SK-N-SH (cell line): ENCODE data around the gene ATP2B1. TPM values are rescaled to one million over a fixed set of nuclear protein-coding genes. Genes with fewer than 3 reads are reported as not detected.

ENCODE experiments used
- CTCF ChIA-PET: fragments of 300-600, 350-600 bp; formaldehyde crosslinking; extraction: SDS; loops from one replicate; lab custom pipeline; 2021; lab: Yijun Ruan, JAX
- POLR2A ChIA-PET: fragments of 350-600 bp; sonication (Branson Sonifier 250); formaldehyde crosslinking; extraction: SDS; loops from one replicate; lab custom pipeline; 2020; ENCODE audit warnings: antibody characterized with exemption, inconsistent platforms; lab: Yijun Ruan, JAX
- DNase-seq: peaks from one replicate; pipeline ENCODE4 v3.0.0; 2012
- H2AFZ ChIP-seq: fragments of 200-600 bp; sonication (generic); 2 replicates; pipeline ENCODE4 v1.8.1; 2016; ENCODE audit warnings: antibody characterized with exemption, mild to moderate bottlenecking, low read depth
- H3F3A ChIP-seq: fragments of 200-600 bp; sonication (generic); replicated peaks from 2 replicates; pipeline ENCODE3; 2016; ENCODE audit warnings: antibody characterized with exemption, mild to moderate bottlenecking; ENCODE audit not compliant: insufficient read depth
- H3K27ac ChIP-seq, 2 experiments: fragments of 200-500 bp in 1 of 2; fragments of 200-600 bp in 1 of 2; sonication (Bioruptor generic) in 1 of 2; sonication (generic), shearing (Covaris generic) in 1 of 2; 2 replicates each; pipeline versions ENCODE4 v1.5.1 to v1.6.1; 2014 to 2016; ENCODE audit warnings: low read depth in 2 of 2, inconsistent platforms in 1 of 2, low read length in 1 of 2, mild to moderate bottlenecking in 1 of 2, mixed read lengths in 1 of 2
- H3K27me3 ChIP-seq: fragments of 200-600 bp; sonication (generic), shearing (Covaris generic); 2 replicates; pipeline ENCODE4 v1.6.1; 2016; ENCODE audit warnings: mixed run types; ENCODE audit not compliant: insufficient read depth
- H3K36me3 ChIP-seq, 2 experiments: fragments of 200-500 bp in 1 of 2; fragments of 200-600 bp in 1 of 2; sonication (Bioruptor generic) in 1 of 2; sonication (generic) in 1 of 2; replicated peaks in 1 of 2; 2 replicates each; pipeline versions ENCODE3 to v1.5.1; 2014 to 2016; ENCODE audit warnings: low read length in 1 of 2, mild to moderate bottlenecking in 1 of 2; ENCODE audit not compliant: insufficient read depth in 2 of 2, control insufficient read depth in 1 of 2
- H3K4me1 ChIP-seq, 2 experiments: fragments of 200-500 bp in 1 of 2; fragments of 200-600 bp in 1 of 2; sonication (Bioruptor generic) in 1 of 2; sonication (generic), shearing (Covaris generic) in 1 of 2; 2 replicates each; pipeline versions ENCODE4 v1.5.1 to v1.6.1; 2014 to 2016; ENCODE audit warnings: low read depth in 1 of 2, low read length in 1 of 2, mixed run types in 1 of 2; ENCODE audit not compliant: insufficient read depth in 2 of 2, control insufficient read depth in 1 of 2
- H3K4me2 ChIP-seq: fragments of 200-600 bp; sonication (generic), shearing (Covaris generic); 2 replicates; pipeline ENCODE4 v1.6.1; 2017; ENCODE audit warnings: mixed run types
- H3K4me3 ChIP-seq, 2 experiments: fragments of 200-500 bp in 1 of 2; fragments of 200-600 bp in 1 of 2; sonication (Bioruptor generic) in 1 of 2; sonication (generic), shearing (Covaris generic) in 1 of 2; 2 replicates each; pipeline versions ENCODE4 v1.5.1 to v1.8.1; 2014 to 2016; ENCODE audit warnings: low read depth in 2 of 2, inconsistent platforms in 1 of 2, low read length in 1 of 2, mild to moderate bottlenecking in 1 of 2, mixed read lengths in 1 of 2, moderate library complexity in 1 of 2
- H3K79me2 ChIP-seq: fragments of 200-600 bp; sonication (generic); 2 replicates; pipeline ENCODE4 v1.8.1; 2017; ENCODE audit warnings: mild to moderate bottlenecking; ENCODE audit not compliant: insufficient read depth
- H3K9ac ChIP-seq: fragments of 200-600 bp; sonication (generic); 2 replicates; pipeline ENCODE4 v1.6.1; 2017; ENCODE audit warnings: mixed run types
- H3K9me2 ChIP-seq: fragments of 200-600 bp; sonication (generic); 2 replicates; pipeline ENCODE4 v1.6.1; 2017; ENCODE audit warnings: mixed run types
- H3K9me3 ChIP-seq: fragments of 200-600 bp; sonication (generic); 2 replicates; pipeline ENCODE4 v1.6.1; 2017; ENCODE audit warnings: mixed run types, mild to moderate bottlenecking, moderate library complexity
- H4K20me1 ChIP-seq: fragments of 200-600 bp; sonication (generic); 2 replicates; pipeline ENCODE4 v1.6.1; 2017; ENCODE audit warnings: mild to moderate bottlenecking, mixed run types; ENCODE audit not compliant: insufficient read depth
- EZH2phosphoT487 ChIP-seq: fragments of 200-600 bp; sonication (generic); IDR thresholded peaks from 2 replicates; pipeline ENCODE4 v1.6.1; 2017; ENCODE audit warnings: low read depth, mixed run types, mild to moderate bottlenecking, antibody characterized with exemption, moderate library complexity, borderline replicate concordance
- FOSL2 ChIP-seq: IDR thresholded peaks from 2 replicates; pipeline ENCODE4 v1.4.0; 2012; ENCODE audit warnings: low read depth, mild to moderate bottlenecking, moderate library complexity, borderline replicate concordance
- FOXM1 ChIP-seq: IDR thresholded peaks from 2 replicates; pipeline ENCODE4 v1.4.0; 2012; ENCODE audit warnings: low read depth, mild to moderate bottlenecking
- GABPA ChIP-seq: IDR thresholded peaks from 2 replicates; pipeline ENCODE4 v1.4.0; 2012; ENCODE audit warnings: low read depth, mild to moderate bottlenecking
- GATA2 ChIP-seq: sonication (generic); formaldehyde crosslinking; IDR thresholded peaks from 2 replicates; pipeline ENCODE4 v1.5.0; 2020; ENCODE audit warnings: mild to moderate bottlenecking, missing genetic modification reagents
- RAD21 ChIP-seq: IDR thresholded peaks from 2 replicates; pipeline ENCODE4 v1.6.1; 2012; ENCODE audit warnings: mild to moderate bottlenecking, low read length
- RCOR1 ChIP-seq: fragments of 150-350 bp; IDR thresholded peaks from 2 replicates; pipeline ENCODE4 v1.6.1; 2017; ENCODE audit warnings: antibody characterized with exemption, low read length
- RXRA ChIP-seq: IDR thresholded peaks from 2 replicates; pipeline ENCODE4 v1.4.0; 2012; ENCODE audit warnings: low read depth, mild to moderate bottlenecking, borderline replicate concordance
- SMC3 ChIP-seq: IDR thresholded peaks from 2 replicates; pipeline ENCODE4 v1.6.1; 2012; ENCODE audit warnings: low read depth, low read length, improper control_type of control experiment
- TAF1 ChIP-seq: IDR thresholded peaks from 2 replicates; pipeline ENCODE4 v1.6.1; 2012; ENCODE audit warnings: low read depth, mild to moderate bottlenecking, low read length, moderate library complexity, borderline replicate concordance
- TCF12 ChIP-seq: IDR thresholded peaks from 2 replicates; pipeline ENCODE4 v1.4.0; 2012
- WGBS: methylation state at CpG from one replicate; pipeline ENCODE4 v1.1.6; 2017; ENCODE audit warnings: low lambda C conversion rate; 5-methylcytosine and 5-hydroxymethylcytosine counted together
- polyA plus RNA-seq, 3 experiments: library from polyadenylated mRNA; depleted of rRNA; stranded (reverse); fragments of >200 nt; gene quantifications; 2 replicates each; pipeline ENCODE4 v1.2.3, GENCODE V29; 2012
- TF ChIP-seq, protein P1 (sequence below): IDR thresholded peaks from 2 replicates; pipeline ENCODE4 v1.6.1; 2012; ENCODE audit warnings: mild to moderate bottlenecking, low read depth, low read length, moderate library complexity
- TF ChIP-seq, protein P2 (sequence below): fragments of 200-600 bp; sonication (generic); IDR thresholded peaks from 2 replicates; pipeline ENCODE4 v1.6.1; 2017; ENCODE audit warnings: antibody characterized with exemption, mild to moderate bottlenecking, moderate library complexity
- TF ChIP-seq, protein P3 (sequence below): IDR thresholded peaks from 2 replicates; pipeline ENCODE4 v1.4.0; 2012; ENCODE audit warnings: low read depth, borderline replicate concordance
- TF ChIP-seq, protein P4 (sequence below): IDR thresholded peaks from 2 replicates; pipeline ENCODE4; 2012
- TF ChIP-seq, protein P5 (sequence below): fragments of 150-350 bp; IDR thresholded peaks from 2 replicates; pipeline ENCODE4 v1.6.1; 2017; ENCODE audit warnings: antibody characterized with exemption, low read length, low read depth, borderline replicate concordance

The ATP2B1 gene
- polyA plus RNA-seq, 1 of the 3 experiments (the other 2 are of a cell fraction): 4.3 TPM

DNA sequence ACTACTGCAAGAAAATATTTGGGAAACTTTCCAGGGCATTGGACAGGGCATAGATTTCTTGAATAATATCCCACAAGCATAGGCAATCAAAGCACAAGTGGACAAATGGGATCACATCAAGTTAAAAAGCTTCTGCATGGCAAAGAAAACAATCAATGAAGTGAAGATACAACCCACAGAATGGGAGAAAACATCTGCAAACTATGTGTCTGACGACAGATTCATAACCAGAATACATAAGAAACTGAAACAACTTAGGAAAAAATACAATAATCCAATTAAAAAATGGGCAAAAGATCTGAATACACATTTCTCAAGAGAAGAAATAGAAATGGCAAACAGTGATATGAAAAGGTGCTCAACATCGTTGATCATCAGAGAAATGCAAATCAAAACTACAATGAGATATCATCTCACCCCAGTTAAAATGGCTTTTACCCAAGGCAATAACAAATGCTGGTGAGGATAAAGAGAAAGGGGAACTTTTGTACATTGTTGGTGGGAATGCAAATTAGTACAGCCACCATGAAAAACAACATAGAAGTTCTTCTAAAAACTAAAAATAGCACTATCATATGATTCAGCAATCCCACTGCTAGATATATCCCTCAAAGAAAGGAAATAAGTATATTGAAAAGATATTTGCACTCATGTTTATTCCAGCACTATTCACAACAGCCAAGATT lies 33.8 kb upstream of the ATP2B1 start:
- Histone ChIP-seq H4K20me1 (no peaks in the 10 kb centered on the region), H3K27ac (no peak overlapping the region), H3K4me1 (no peaks in the 10 kb centered on the region), H3F3A (no peaks in the 10 kb centered on the region), H3K27me3 (no peaks in the 10 kb centered on the region), H3K9me2 (no peaks in the 10 kb centered on the region), H3K79me2 (no peaks in the 10 kb centered on the region), H3K9ac (no peak overlapping the region), H3K9me3 (0 out of 2 replicates have a peak, but pooled peaks cover 16% of the 10 kb centered on the region), H3K4me2 (no peak overlapping the region), H2AFZ (no peak overlapping the region), H3K36me3 (no peaks in the 10 kb centered on the region), H3K4me3 (no peak overlapping the region)
- ChIA-PET POLR2A (no interaction called here), CTCF (interaction anchor here (0.6 to 1.1 kb wide), 2 partner anchors 10 to 1208 kb away, joined by 3 read pairs; no protein-coding TSS in a partner anchor)
- DNase-seq: no peak
- TF ChIP-seq RAD21 (no peak), GATA2 (CRISPR knock-in tag) (no peak), TAF1 (no peak), EZH2phosphoT487 (no peak), RXRA (no peak), TCF12 (no peak), RCOR1 (no peak), SMC3 (no peak), FOXM1 (no peak), FOSL2 (no peak), GABPA (no peak)
- TF ChIP-seq, protein P1, sequence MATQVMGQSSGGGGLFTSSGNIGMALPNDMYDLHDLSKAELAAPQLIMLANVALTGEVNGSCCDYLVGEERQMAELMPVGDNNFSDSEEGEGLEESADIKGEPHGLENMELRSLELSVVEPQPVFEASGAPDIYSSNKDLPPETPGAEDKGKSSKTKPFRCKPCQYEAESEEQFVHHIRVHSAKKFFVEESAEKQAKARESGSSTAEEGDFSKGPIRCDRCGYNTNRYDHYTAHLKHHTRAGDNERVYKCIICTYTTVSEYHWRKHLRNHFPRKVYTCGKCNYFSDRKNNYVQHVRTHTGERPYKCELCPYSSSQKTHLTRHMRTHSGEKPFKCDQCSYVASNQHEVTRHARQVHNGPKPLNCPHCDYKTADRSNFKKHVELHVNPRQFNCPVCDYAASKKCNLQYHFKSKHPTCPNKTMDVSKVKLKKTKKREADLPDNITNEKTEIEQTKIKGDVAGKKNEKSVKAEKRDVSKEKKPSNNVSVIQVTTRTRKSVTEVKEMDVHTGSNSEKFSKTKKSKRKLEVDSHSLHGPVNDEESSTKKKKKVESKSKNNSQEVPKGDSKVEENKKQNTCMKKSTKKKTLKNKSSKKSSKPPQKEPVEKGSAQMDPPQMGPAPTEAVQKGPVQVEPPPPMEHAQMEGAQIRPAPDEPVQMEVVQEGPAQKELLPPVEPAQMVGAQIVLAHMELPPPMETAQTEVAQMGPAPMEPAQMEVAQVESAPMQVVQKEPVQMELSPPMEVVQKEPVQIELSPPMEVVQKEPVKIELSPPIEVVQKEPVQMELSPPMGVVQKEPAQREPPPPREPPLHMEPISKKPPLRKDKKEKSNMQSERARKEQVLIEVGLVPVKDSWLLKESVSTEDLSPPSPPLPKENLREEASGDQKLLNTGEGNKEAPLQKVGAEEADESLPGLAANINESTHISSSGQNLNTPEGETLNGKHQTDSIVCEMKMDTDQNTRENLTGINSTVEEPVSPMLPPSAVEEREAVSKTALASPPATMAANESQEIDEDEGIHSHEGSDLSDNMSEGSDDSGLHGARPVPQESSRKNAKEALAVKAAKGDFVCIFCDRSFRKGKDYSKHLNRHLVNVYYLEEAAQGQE: no peak
- TF ChIP-seq, protein P2, sequence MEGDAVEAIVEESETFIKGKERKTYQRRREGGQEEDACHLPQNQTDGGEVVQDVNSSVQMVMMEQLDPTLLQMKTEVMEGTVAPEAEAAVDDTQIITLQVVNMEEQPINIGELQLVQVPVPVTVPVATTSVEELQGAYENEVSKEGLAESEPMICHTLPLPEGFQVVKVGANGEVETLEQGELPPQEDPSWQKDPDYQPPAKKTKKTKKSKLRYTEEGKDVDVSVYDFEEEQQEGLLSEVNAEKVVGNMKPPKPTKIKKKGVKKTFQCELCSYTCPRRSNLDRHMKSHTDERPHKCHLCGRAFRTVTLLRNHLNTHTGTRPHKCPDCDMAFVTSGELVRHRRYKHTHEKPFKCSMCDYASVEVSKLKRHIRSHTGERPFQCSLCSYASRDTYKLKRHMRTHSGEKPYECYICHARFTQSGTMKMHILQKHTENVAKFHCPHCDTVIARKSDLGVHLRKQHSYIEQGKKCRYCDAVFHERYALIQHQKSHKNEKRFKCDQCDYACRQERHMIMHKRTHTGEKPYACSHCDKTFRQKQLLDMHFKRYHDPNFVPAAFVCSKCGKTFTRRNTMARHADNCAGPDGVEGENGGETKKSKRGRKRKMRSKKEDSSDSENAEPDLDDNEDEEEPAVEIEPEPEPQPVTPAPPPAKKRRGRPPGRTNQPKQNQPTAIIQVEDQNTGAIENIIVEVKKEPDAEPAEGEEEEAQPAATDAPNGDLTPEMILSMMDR: no peak
- TF ChIP-seq, protein P3, sequence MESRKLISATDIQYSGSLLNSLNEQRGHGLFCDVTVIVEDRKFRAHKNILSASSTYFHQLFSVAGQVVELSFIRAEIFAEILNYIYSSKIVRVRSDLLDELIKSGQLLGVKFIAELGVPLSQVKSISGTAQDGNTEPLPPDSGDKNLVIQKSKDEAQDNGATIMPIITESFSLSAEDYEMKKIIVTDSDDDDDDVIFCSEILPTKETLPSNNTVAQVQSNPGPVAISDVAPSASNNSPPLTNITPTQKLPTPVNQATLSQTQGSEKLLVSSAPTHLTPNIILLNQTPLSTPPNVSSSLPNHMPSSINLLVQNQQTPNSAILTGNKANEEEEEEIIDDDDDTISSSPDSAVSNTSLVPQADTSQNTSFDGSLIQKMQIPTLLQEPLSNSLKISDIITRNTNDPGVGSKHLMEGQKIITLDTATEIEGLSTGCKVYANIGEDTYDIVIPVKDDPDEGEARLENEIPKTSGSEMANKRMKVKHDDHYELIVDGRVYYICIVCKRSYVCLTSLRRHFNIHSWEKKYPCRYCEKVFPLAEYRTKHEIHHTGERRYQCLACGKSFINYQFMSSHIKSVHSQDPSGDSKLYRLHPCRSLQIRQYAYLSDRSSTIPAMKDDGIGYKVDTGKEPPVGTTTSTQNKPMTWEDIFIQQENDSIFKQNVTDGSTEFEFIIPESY: no peak
- TF ChIP-seq, protein P4, sequence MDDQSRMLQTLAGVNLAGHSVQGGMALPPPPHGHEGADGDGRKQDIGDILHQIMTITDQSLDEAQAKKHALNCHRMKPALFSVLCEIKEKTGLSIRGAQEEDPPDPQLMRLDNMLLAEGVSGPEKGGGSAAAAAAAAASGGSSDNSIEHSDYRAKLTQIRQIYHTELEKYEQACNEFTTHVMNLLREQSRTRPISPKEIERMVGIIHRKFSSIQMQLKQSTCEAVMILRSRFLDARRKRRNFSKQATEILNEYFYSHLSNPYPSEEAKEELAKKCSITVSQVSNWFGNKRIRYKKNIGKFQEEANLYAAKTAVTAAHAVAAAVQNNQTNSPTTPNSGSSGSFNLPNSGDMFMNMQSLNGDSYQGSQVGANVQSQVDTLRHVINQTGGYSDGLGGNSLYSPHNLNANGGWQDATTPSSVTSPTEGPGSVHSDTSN: no peak
- TF ChIP-seq, protein P5, sequence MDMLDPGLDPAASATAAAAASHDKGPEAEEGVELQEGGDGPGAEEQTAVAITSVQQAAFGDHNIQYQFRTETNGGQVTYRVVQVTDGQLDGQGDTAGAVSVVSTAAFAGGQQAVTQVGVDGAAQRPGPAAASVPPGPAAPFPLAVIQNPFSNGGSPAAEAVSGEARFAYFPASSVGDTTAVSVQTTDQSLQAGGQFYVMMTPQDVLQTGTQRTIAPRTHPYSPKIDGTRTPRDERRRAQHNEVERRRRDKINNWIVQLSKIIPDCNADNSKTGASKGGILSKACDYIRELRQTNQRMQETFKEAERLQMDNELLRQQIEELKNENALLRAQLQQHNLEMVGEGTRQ: no peak
- WGBS: 66% methylated on average over 2 of the region's 2 CpGs
